ENCODE results near the gene FBXW9. TPM values are rescaled to one million over a fixed set of nuclear protein-coding genes. Genes with fewer than 3 reads are reported as not detected.

Gene FBXW9
- total and polyA plus RNA-seq, 2 of the 4 experiments (the other 2 are of a cell fraction): 9.5 to 14.2 TPM

DNA sequence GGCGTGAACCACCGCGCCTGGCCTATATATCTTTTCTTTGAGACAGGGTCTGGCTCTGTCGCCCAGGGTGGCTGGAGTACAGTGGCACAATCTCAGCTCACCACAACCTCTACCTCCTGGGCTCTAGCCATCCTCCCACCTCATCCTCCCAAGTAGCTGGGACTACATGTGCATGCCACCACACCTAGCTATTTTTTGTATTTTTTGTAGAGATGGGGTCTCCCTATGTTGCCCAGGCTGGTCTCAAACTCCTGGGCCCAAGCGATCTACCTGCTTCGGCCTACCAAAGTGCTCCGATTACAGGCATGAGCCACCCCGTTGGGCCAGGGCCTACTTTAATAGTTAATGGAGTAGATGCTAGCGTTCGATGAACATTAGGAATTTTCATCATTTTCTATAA, 23.9 kb upstream of the FBXW9 start:
- intact Hi-C loops (cut with micrococcal nuclease) (no loop called here), in situ Hi-C loops (cut with MboI; ENCODE audit: low sequenced_read_pairs) (no loop called here), dilution Hi-C loops (cut with HindIII; ENCODE audit: low sequenced_read_pairs, unreplicated experiment) (no loop called here)
- DNase-seq (no peak), ATAC-seq (ENCODE audit: low read depth) (no peak)
- peak overlapping the region; percentile 100 for H2AK9ac ChIP-seq (replicated peaks; ENCODE audit: low read depth, low read length, poor library complexity)
- H3K27ac ChIP-seq (ENCODE audit: insufficient read depth, low read length): peak overlapping the region; percentile 85; the same call in 1 of the 2 replicates
- no peak overlapping the region for H4K91ac ChIP-seq (ENCODE audit: insufficient read depth, low read depth, low read length)
- H2AFZ ChIP-seq (replicated peaks; ENCODE audit: low read length, poor library complexity): no peak overlapping the region
- BruUV-seq (replicated peaks): no TSS peak
- no peak overlapping the region for H2BK5ac ChIP-seq (ENCODE audit: low read depth, low read length, poor library complexity, severe bottlenecking)
- no CpG with 5 or more reads among the region's 10 CpGs for WGBS, 2 experiments (ENCODE audit: extremely low coverage in 2 of 2, insufficient read length in 1 of 2)
- peaks cover 4% of the 10 kb centered on the region for H3K4me1 ChIP-seq (ENCODE audit: control insufficient read depth, insufficient read depth, low read length)
- peak overlapping the region; percentile 90; the same call in 1 of the 2 replicates for H3K14ac ChIP-seq (replicated peaks; ENCODE audit: low read depth, low read length)
- H3K18ac ChIP-seq (ENCODE audit: low read depth, low read length): no peak overlapping the region
- peak overlapping the region; percentile 41 for H3K4ac ChIP-seq (ENCODE audit: low read depth, low read length)
- peaks cover 10% of the 10 kb centered on the region; the same call in 1 of the 2 replicates for H3K9me1 ChIP-seq (ENCODE audit: insufficient read depth, low read length)
- peak overlapping the region; percentile 18 to 95; a peak in 2 of 4 replicates for H4K8ac ChIP-seq (ENCODE audit: low read depth in 2 of 2, low read length in 2 of 2)
- TF ChIP-seq, protein P1, sequence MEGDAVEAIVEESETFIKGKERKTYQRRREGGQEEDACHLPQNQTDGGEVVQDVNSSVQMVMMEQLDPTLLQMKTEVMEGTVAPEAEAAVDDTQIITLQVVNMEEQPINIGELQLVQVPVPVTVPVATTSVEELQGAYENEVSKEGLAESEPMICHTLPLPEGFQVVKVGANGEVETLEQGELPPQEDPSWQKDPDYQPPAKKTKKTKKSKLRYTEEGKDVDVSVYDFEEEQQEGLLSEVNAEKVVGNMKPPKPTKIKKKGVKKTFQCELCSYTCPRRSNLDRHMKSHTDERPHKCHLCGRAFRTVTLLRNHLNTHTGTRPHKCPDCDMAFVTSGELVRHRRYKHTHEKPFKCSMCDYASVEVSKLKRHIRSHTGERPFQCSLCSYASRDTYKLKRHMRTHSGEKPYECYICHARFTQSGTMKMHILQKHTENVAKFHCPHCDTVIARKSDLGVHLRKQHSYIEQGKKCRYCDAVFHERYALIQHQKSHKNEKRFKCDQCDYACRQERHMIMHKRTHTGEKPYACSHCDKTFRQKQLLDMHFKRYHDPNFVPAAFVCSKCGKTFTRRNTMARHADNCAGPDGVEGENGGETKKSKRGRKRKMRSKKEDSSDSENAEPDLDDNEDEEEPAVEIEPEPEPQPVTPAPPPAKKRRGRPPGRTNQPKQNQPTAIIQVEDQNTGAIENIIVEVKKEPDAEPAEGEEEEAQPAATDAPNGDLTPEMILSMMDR (conservative IDR thresholded peaks at IDR 0.05; ENCODE audit: low read depth, low read length): no peak
- TF ChIP-seq POLR2A (IDR thresholded peaks at IDR 0.05; ENCODE audit: low read depth, low read length): no peak
- no peak overlapping the region for H2BK20ac ChIP-seq (ENCODE audit: low read depth, low read length)
- H3K4me2 ChIP-seq (ENCODE audit: low read depth, low read length): peak overlapping the region; percentile 99
- peak overlapping the region; percentile 92 for H3K9ac ChIP-seq (ENCODE audit: low read depth, low read length)
- H3K36me3 ChIP-seq (ENCODE audit: control insufficient read depth, insufficient read depth, low read length): peaks cover 25% of the 10 kb centered on the region
- peaks cover 22 to 72% of the 10 kb centered on the region in 2 experiments for H3K79me1 ChIP-seq (ENCODE audit: low read depth in 1 of 2, low read length in 2 of 2)
- peak overlapping the region; percentile 78 for H3K23ac ChIP-seq (ENCODE audit: low read depth, low read length)
- POLR2A ChIA-PET (ENCODE audit: unreplicated experiment): no interaction called here
- H3K27me3 ChIP-seq (ENCODE audit: control insufficient read depth, insufficient read depth, low read length): no peaks in the 10 kb centered on the region
- no peak overlapping the region for H4K5ac ChIP-seq (ENCODE audit: low read depth, low read length)
- H2BK120ac ChIP-seq (ENCODE audit: low read depth, low read length): no peak overlapping the region
- no peak overlapping the region for H2BK15ac ChIP-seq (ENCODE audit: low read depth, low read length)
- H4K20me1 ChIP-seq (ENCODE audit: insufficient read depth, low read length): peaks cover 15% of the 10 kb centered on the region
- no peaks in the 10 kb centered on the region for H3K9me3 ChIP-seq (ENCODE audit: control insufficient read depth, insufficient read depth, low read length)
- H2AK5ac ChIP-seq (ENCODE audit: low read depth, low read length): peak overlapping the region; percentile 20; the same call in 1 of the 2 replicates
- CTCF ChIA-PET: no interaction called here
- peak overlapping the region; percentile 66; the same call in 1 of the 2 replicates for H3K56ac ChIP-seq (ENCODE audit: extremely low read depth, insufficient read depth, low read length)
- H3K4me3 ChIP-seq (ENCODE audit: insufficient read depth, low read depth, low read length): peak overlapping the region; percentile 91; the same call in 1 of the 2 replicates

Measured in IMR-90 (cell line).